Lung (tissue), 12 donors: Measurements from ENCODE around the gene ARID4B. TPM values are rescaled to one million over a fixed set of nuclear protein-coding genes. Genes with fewer than 3 reads are reported as not detected.
A peak's percentile ranks its signal among the peaks of the same experiment; 100 is the strongest.

Source experiments
- ATAC-seq: fragments of 200-7000 bp; cut with Tn5 transposase; one replicate; pipeline ENCODE4 v1.9.1; 2020; ENCODE audit warnings: moderate number of reproducible peaks; ENCODE audit not compliant: insufficient read depth, low FRiP score
- DNase-seq, 3 donors: peaks; one replicate each; pipeline ENCODE4 v3.0.0-alpha.2; 2013 to 2017
- H3K27ac ChIP-seq, 2 donors: one replicate each; pipeline ENCODE4 v1.5.1; 2013; ENCODE audit warnings: mild to moderate bottlenecking in 2 of 2, moderate library complexity in 2 of 2, control low read depth in 1 of 2, inconsistent platforms in 1 of 2, low read depth in 1 of 2, low read length in 1 of 2
- H3K27me3 ChIP-seq, 3 donors: one replicate each; pipeline ENCODE4 v1.5.1; 2013; ENCODE audit warnings: low read length in 2 of 3; ENCODE audit not compliant: control insufficient read depth in 3 of 3, insufficient read depth in 3 of 3
- H3K36me3 ChIP-seq, 4 donors: one replicate each; pipeline ENCODE4 v1.5.1; 2013; ENCODE audit warnings: low read length in 4 of 4, mild to moderate bottlenecking in 1 of 4, moderate library complexity in 1 of 4; ENCODE audit not compliant: control insufficient read depth in 4 of 4, insufficient read depth in 4 of 4
- H3K4me1 ChIP-seq, 5 donors: one replicate each; pipeline ENCODE4 v1.5.1; 2013; ENCODE audit warnings: low read length in 5 of 5, mild to moderate bottlenecking in 2 of 5, moderate library complexity in 1 of 5; ENCODE audit not compliant: control insufficient read depth in 5 of 5, insufficient read depth in 5 of 5
- H3K4me3 ChIP-seq: one replicate; pipeline ENCODE4 v1.5.1; 2013; ENCODE audit warnings: mild to moderate bottlenecking, control low read depth, moderate library complexity
- H3K9ac ChIP-seq, 2 donors: one replicate each; pipeline ENCODE4 v1.5.1; 2013; ENCODE audit warnings: low read length in 2 of 2, control low read depth in 1 of 2; ENCODE audit not compliant: insufficient read depth in 1 of 2
- H3K9me3 ChIP-seq, 4 donors: one replicate each; pipeline ENCODE4 v1.5.1; 2013; ENCODE audit warnings: low read length in 3 of 4, mild to moderate bottlenecking in 1 of 4, moderate library complexity in 1 of 4; ENCODE audit not compliant: control insufficient read depth in 4 of 4, insufficient read depth in 3 of 4
- CTCF ChIP-seq: IDR thresholded peaks from 2 replicates; pipeline ENCODE4 v1.5.1; 2012; ENCODE audit warnings: mild to moderate bottlenecking; ENCODE audit errors: control extremely low read depth, extremely low read depth
- WGBS, 2 donors: extraction: QIAGEN DNeasy Blood & Tissue Kit; methylation state at CpG; one replicate each; pipeline ENCODE4 v1.1.7; 2013; 5-methylcytosine and 5-hydroxymethylcytosine counted together
- polyA plus RNA-seq, 2 donors: library from polyadenylated mRNA; stranded (reverse); fragments of 200-250 nt; gene quantifications; one replicate each; pipeline ENCODE4 v1.2.1, GENCODE V29; 2013
- total RNA-seq, 2 donors: library from RNA; depleted of rRNA in 1 of 2; stranded (reverse); fragments of >200 nt in 1 of 2; gene quantifications; one replicate each; pipeline ENCODE4 v1.2.1, GENCODE V29; 2014 to 2021
- donor health status: control.
- donor health status: control.
- donor health status: Bipolar disorder and iron deficiency.
- donor health status: healthy.
- donor health status: DM: yes; HTN: yes; CAD: no.

ARID4B gene
- total and polyA plus RNA-seq, 4 donors = 15.8 to 99.7 (median 23.0) TPM

DNA sequence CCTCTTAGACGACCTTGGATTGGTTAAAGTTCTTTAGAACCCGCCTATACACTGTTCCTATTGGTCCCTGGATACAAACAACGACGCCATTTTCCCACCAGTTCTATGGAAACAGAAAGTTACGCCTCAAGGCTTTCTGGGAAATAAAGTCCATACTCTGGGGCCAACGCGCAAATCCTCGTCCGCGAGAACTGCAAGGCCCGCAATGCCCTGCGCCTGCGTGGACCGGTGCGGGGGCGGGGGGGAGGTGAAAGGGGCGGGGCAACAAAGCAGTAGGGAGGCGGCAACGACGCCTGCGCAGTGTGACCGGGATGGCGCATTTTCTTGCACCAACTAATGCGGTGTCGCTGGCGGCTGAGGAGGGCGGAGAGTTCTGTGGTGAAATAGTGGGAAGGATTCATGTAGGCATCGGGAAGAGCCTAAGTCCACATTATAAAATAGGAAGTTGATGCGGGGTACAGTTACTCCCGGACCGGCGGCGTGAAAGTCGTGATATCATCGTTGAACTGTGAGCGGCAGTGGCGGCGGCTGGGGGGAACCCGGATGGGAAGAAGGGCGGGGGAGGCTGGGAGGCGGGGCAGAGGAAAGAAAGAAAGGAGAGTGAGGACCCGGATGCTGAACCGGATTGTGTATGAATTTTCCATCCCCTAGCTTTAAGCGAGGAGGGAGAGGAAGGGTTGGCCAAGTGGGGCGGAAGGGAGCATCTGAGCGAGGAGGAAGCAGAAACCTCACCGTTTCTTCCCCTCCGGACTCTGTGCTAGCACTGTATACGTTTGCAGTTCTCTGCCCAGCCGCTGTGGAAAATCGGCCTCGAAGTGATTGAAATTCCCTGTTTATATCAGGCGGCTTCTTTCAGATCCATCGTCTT is 526 bp upstream of the ARID4B start, which contains the start of gene GGPS1:
TSS of gene GGPS1 (plus strand) at position 300 of the 868 bp plus-strand sequence. CDS start 6,695 bp downstream, outside the sequence.
- TF ChIP-seq CTCF = no peak
- Histone ChIP-seq H3K4me1 (peaks cover 0 to 39% (median 13%) of the 10 kb centered on the region in 5 donors), H3K27me3 (no peaks in the 10 kb centered on the region), H3K27ac (peak within 1 kb of the TSS; percentile 96 to 99), H3K9me3 (no peaks in the 10 kb centered on the region), H3K9ac (peak within 1 kb of the TSS; percentile 90 to 96), H3K36me3 (peaks cover 0 to 6% (median 2%) of the 10 kb centered on the region in 4 donors), H3K4me3 (peak within 1 kb of the TSS; percentile 94)
- ATAC-seq = peak; percentile 88
- 0 to 1% methylated on average over 54 of the region's 54 CpGs for WGBS, 2 donors
- peak; percentile 99 to 100 (median 100) for DNase-seq

- no peak for TF ChIP-seq CTCF
- H3K36me3 ChIP-seq = peaks cover 0 to 6% (median 2%) of the 10 kb centered on the region in 4 donors
- DNase-seq = peak; percentile 43 to 50 (median 45)
- peak overlapping the region; percentile 93 to 99 for H3K27ac ChIP-seq
- peak overlapping the region; percentile 90 to 96 for H3K9ac ChIP-seq
- peak overlapping the region; percentile 94 for H3K4me3 ChIP-seq
- H3K9me3 ChIP-seq = no peaks in the 10 kb centered on the region
- no peaks in the 10 kb centered on the region for H3K27me3 ChIP-seq
- ATAC-seq = peak; percentile 1
- WGBS, 2 donors = 0 to 1% methylated on average over 71 to 78 of the region's 78 CpGs
- peaks cover 2 to 39% (median 13%) of the 10 kb centered on the region in 5 donors for H3K4me1 ChIP-seq
Observed at GRCh38 chr1:235326719-235327558, 1.0 kb downstream of the ARID4B start.

DNA sequence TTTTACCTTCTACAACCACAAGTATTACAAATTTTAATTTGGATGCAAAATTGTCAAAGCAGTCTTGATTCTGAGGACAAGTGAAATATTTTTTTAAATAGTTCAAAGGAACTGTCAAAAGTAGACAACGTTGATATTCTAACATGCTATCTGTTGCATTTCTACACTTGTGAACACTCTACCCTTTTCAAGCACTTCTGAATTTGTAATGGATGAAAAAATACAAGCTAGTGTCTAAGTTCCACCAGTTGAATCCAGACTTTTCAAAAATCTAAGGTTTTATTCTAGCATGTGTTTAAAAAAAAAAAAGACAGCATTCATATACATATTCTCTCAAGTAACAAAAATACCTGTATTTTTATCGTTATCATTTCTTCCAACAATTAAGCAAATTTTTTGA is 2.1 kb downstream of the ARID4B start:
- H3K27ac ChIP-seq = no peak overlapping the region
- TF ChIP-seq CTCF = no peak
- peaks cover 5 to 31% (median 11%) of the 10 kb centered on the region in 5 donors for H3K4me1 ChIP-seq
- ATAC-seq (no peak), DNase-seq (no peak)
- no peaks in the 10 kb centered on the region for H3K27me3 ChIP-seq
- H3K9me3 ChIP-seq = no peaks in the 10 kb centered on the region
- no peak overlapping the region for H3K4me3 ChIP-seq
- H3K36me3 ChIP-seq = peaks cover 0 to 7% (median 2%) of the 10 kb centered on the region in 4 donors
- 24 to 41% methylated on average over 2 of the region's 2 CpGs for WGBS, 2 donors
- H3K9ac ChIP-seq = peak overlapping the region; percentile 90 to 96
